ENCODE data around the gene TTLL11. TPM values are rescaled to one million over a fixed set of nuclear protein-coding genes. Genes with fewer than 3 reads are reported as not detected.

TTLL11 gene
- polyA plus RNA-seq, 1 donor from 2014 or later, result 8.0 TPM

- no peak overlapping the region for H3K4me3 ChIP-seq (ENCODE audit: low read length)
- no peak overlapping the region for H3K27ac ChIP-seq (ENCODE audit: low read length)
- H3K4me2 ChIP-seq (ENCODE audit: low read length), result no peak overlapping the region
- H3K9me2 ChIP-seq (ENCODE audit: insufficient read depth, low read length), result no peaks in the 10 kb centered on the region
- no peaks in the 10 kb centered on the region for H3K79me2 ChIP-seq (replicated peaks; ENCODE audit: insufficient read depth, low read length)
- no peaks in the 10 kb centered on the region for H3F3A ChIP-seq (ENCODE audit: insufficient read depth, low read length, poor library complexity, severe bottlenecking)
- H3K27me3 ChIP-seq (ENCODE audit: insufficient read depth, low read depth, low read length), result no peaks in the 10 kb centered on the region
- no peaks in the 10 kb centered on the region for H3K36me3 ChIP-seq (ENCODE audit: insufficient read depth, low read length)
- TF ChIP-seq TAF1 (IDR thresholded peaks at IDR 0.05; ENCODE audit: low read depth) (no peak), CTCF (IDR thresholded peaks at IDR 0.05; ENCODE audit: poor library complexity, severe bottlenecking) (no peak), MXI1 (conservative IDR thresholded peaks at IDR 0.05; ENCODE audit: poor library complexity, severe bottlenecking) (no peak), EZH2 (IDR thresholded peaks at IDR 0.05; ENCODE audit: borderline replicate concordance, insufficient read depth, low read length, poor library complexity, severe bottlenecking) (no peak)
- H4K20me1 ChIP-seq (ENCODE audit: insufficient read depth), result no peaks in the 10 kb centered on the region
- no peaks in the 10 kb centered on the region for H3K9me3 ChIP-seq (ENCODE audit: low read length)
- H2AFZ ChIP-seq (ENCODE audit: low read depth, low read length), result no peak overlapping the region
- no peak overlapping the region for H3K9ac ChIP-seq (ENCODE audit: low read length)
These were observed 61.3 kb downstream of the TTLL11 start for GRCh38 chr9:122031776-122032175.

GRCh38 chr9:122031157-122031556 is 62.0 kb downstream of the TTLL11 start:
- no peak overlapping the region for H3K4me2 ChIP-seq (ENCODE audit: low read length)
- no peaks in the 10 kb centered on the region for H3K79me2 ChIP-seq (replicated peaks; ENCODE audit: insufficient read depth, low read length)
- no peak overlapping the region for H3K4me3 ChIP-seq (ENCODE audit: low read length)
- no peaks in the 10 kb centered on the region for H3K36me3 ChIP-seq (ENCODE audit: insufficient read depth, low read length)
- no peaks in the 10 kb centered on the region for H3K9me3 ChIP-seq (ENCODE audit: low read length)
- H4K20me1 ChIP-seq (ENCODE audit: insufficient read depth), result no peaks in the 10 kb centered on the region
- H2AFZ ChIP-seq (ENCODE audit: low read depth, low read length), result no peak overlapping the region
- H3K27me3 ChIP-seq (ENCODE audit: insufficient read depth, low read depth, low read length), result no peaks in the 10 kb centered on the region
- H3K9me2 ChIP-seq (ENCODE audit: insufficient read depth, low read length), result no peaks in the 10 kb centered on the region
- no peak overlapping the region for H3K9ac ChIP-seq (ENCODE audit: low read length)
- no peaks in the 10 kb centered on the region for H3F3A ChIP-seq (ENCODE audit: insufficient read depth, low read length, poor library complexity, severe bottlenecking)
- TF ChIP-seq MXI1 (conservative IDR thresholded peaks at IDR 0.05; ENCODE audit: poor library complexity, severe bottlenecking) (no peak), REST (IDR thresholded peaks at IDR 0.05; ENCODE audit: borderline replicate concordance) (no peak), RAD21 (conservative IDR thresholded peaks at IDR 0.05) (no peak)
- no peak overlapping the region for H3K27ac ChIP-seq (ENCODE audit: low read length)

- H3K4me2 ChIP-seq (ENCODE audit: low read length), result no peak overlapping the region
- H3K27me3 ChIP-seq (ENCODE audit: insufficient read depth, low read depth, low read length), result no peaks in the 10 kb centered on the region
- H3K9ac ChIP-seq (ENCODE audit: low read length), result no peak overlapping the region
- H2AFZ ChIP-seq (ENCODE audit: low read depth, low read length), result no peak overlapping the region
- no peaks in the 10 kb centered on the region for H3K9me3 ChIP-seq (ENCODE audit: low read length)
- no peaks in the 10 kb centered on the region for H3K79me2 ChIP-seq (replicated peaks; ENCODE audit: insufficient read depth, low read length)
- TF ChIP-seq REST (IDR thresholded peaks at IDR 0.05; ENCODE audit: borderline replicate concordance) (no peak), POLR2AphosphoS5 (IDR thresholded peaks at IDR 0.05) (no peak), RAD21 (conservative IDR thresholded peaks at IDR 0.05) (no peak), MXI1 (conservative IDR thresholded peaks at IDR 0.05; ENCODE audit: poor library complexity, severe bottlenecking) (no peak), EZH2 (IDR thresholded peaks at IDR 0.05; ENCODE audit: borderline replicate concordance, insufficient read depth, low read length, poor library complexity, severe bottlenecking) (no peak), TAF1 (IDR thresholded peaks at IDR 0.05; ENCODE audit: low read depth) (no peak), CTCF (IDR thresholded peaks at IDR 0.05; ENCODE audit: poor library complexity, severe bottlenecking) (no peak), EP300 (conservative IDR thresholded peaks at IDR 0.05; ENCODE audit: poor library complexity, severe bottlenecking) (no peak), SMC3 (conservative IDR thresholded peaks at IDR 0.05; ENCODE audit: poor library complexity) (no peak)
- H3K9me2 ChIP-seq (ENCODE audit: insufficient read depth, low read length), result no peaks in the 10 kb centered on the region
- no peaks in the 10 kb centered on the region for H4K20me1 ChIP-seq (ENCODE audit: insufficient read depth)
- H3F3A ChIP-seq (ENCODE audit: insufficient read depth, low read length, poor library complexity, severe bottlenecking), result no peaks in the 10 kb centered on the region
- H3K27ac ChIP-seq (ENCODE audit: low read length), result no peak overlapping the region
- no peak overlapping the region for H3K4me3 ChIP-seq (ENCODE audit: low read length)
- peaks cover 4% of the 10 kb centered on the region for H3K36me3 ChIP-seq (ENCODE audit: insufficient read depth, low read length)
These were observed 62.8 kb downstream of the TTLL11 start for GRCh38 chr9:122030357-122030756.
